ENCODE measurements around the gene MAU2. TPM values are rescaled to one million over a fixed set of nuclear protein-coding genes. Genes with fewer than 3 reads are reported as not detected.
A peak's percentile ranks its signal among the peaks of the same experiment; 100 is the strongest.

The MAU2 gene
- total RNA-seq, 1 donor from 2014 or later = 35.0 TPM

DNA sequence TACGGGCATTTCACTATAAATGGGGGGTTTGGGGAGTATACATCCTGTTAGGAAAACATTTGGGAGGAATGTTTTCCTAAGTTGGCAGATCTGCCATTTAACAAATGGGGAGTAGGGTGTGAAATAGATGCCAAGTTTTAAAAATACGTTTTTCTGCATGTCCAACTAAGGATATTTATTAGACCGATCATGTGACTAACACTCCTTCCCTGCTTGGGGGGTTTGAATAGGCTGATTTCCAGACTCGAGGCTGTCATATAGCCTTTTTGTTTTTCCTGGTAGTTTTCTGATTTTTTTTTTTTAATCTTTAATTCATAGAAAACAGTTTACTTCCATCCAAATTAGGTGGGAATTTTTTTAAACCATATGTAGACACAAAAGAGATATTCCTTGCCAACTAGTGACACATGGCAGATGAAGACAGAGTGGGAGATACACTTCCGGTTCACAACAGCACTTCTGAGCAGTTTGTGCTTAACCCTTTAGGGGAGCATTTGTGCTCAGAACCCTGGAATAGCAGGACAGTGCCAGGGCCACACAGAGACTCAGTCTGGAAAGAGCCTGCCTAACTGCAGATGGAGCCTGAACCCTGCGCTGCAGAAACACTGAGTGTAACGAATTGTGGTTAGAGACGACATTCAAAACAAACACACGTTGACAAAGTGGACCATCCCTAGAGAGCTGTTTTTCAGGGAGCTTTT is 79.3 kb downstream of the MAU2 start:
- TF ChIP-seq EZH2 (IDR thresholded peaks at IDR 0.05) (no peak), EZH2phosphoT487 (IDR thresholded peaks at IDR 0.05) (no peak)
- TF ChIP-seq, protein P1, sequence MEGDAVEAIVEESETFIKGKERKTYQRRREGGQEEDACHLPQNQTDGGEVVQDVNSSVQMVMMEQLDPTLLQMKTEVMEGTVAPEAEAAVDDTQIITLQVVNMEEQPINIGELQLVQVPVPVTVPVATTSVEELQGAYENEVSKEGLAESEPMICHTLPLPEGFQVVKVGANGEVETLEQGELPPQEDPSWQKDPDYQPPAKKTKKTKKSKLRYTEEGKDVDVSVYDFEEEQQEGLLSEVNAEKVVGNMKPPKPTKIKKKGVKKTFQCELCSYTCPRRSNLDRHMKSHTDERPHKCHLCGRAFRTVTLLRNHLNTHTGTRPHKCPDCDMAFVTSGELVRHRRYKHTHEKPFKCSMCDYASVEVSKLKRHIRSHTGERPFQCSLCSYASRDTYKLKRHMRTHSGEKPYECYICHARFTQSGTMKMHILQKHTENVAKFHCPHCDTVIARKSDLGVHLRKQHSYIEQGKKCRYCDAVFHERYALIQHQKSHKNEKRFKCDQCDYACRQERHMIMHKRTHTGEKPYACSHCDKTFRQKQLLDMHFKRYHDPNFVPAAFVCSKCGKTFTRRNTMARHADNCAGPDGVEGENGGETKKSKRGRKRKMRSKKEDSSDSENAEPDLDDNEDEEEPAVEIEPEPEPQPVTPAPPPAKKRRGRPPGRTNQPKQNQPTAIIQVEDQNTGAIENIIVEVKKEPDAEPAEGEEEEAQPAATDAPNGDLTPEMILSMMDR (IDR thresholded peaks at IDR 0.05) = no peak
- peak overlapping the region; percentile 69 for H3K27ac Mint-ChIP-seq

DNA sequence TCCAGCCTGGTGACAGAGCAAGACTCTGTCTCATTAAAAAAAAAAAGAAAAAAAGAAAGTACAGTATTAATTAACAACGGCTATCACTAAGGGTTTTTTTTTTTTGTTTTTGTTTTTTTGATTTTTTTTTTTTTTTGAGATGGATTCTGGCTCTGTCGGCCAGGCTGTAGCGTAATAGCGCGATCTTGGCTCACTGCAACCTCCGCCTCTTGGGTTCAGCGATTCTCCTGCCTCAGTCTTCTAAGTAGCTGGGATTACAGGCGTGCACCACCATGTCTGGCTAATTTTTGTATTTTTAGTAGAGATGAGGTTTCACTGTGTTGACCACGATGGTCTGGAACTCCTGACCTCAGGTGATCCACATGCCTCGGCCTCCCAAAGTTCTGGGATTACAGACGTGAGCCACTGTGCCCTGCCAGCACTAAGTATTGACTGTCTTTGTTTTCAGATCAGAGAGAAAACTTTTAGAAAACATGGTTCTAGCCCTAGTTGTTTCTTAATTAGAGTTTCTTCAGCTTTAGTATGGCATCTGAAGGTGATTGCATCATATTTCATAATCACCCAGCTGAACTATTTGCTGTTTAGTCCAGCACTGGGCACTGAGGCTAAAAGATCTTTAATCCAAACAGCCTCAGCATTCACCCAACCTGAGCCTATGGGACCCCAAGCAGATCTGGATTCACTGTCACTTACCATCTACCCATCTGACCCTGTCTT is 82.2 kb downstream of the MAU2 start:
- Mint-ChIP-seq H3K27ac (no peak overlapping the region), H3K4me3 (no peak overlapping the region)
- H3K4me2 ChIP-seq = no peak overlapping the region

More for the DNA sequence above, 79.3 kb downstream of the MAU2 start:
- Histone ChIP-seq H3K4me2 (no peak overlapping the region), H2AFZ (replicated peaks) (no peak overlapping the region), H3F3A (ENCODE audit: low read depth) (peaks cover 15% of the 10 kb centered on the region), H3K4me3 (no peak overlapping the region), H3K4me1 (peaks cover 4% of the 10 kb centered on the region), H3K27ac (no peak overlapping the region), H3K27me3 (peaks cover 11% of the 10 kb centered on the region), H3K9me3 (ENCODE audit: low read depth) (no peaks in the 10 kb centered on the region), H3K79me2 (ENCODE audit: low read depth) (peaks cover 45% of the 10 kb centered on the region), H3K9ac (no peak overlapping the region), H3K36me3 (no peaks in the 10 kb centered on the region), H4K20me1 (ENCODE audit: low read depth) (peaks cover 11% of the 10 kb centered on the region)
- Mint-ChIP-seq H3K9me3 (no peaks in the 10 kb centered on the region), H3K4me3 (no peak overlapping the region), H3K4me1 (peaks cover 11% of the 10 kb centered on the region), H3K36me3 (no peaks in the 10 kb centered on the region), H3K27me3 (ENCODE audit: insufficient read depth, low read depth) (peaks cover 2% of the 10 kb centered on the region)
- DNase-seq (ENCODE audit: low spot score) = no peak

DNA sequence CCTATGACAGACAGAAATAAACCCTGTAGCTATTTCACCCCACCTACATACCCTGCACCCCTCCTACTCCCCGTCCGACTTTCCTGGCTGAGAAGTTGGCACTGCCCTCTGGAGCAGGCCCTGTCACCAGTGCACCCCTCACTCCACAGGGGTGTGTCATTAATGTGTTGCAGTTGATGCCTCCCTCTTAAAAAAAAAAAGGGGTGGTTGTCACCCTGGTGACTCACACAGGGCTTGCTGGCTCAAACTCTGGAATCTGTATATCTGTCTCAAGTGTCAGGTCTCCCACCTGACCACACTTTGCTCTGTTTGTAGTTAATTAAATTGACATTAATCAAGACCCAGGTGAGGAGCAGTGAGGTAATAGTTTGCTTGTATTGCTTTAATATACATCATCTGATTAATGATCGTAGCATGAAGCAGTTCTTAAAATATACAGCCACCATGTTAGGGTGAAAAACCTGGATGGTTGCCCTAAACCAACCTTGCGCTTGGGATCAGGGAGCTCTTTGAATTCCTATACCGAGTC is 82.8 kb downstream of the MAU2 start:
- no peaks in the 10 kb centered on the region for H3K9me3 ChIP-seq (ENCODE audit: low read depth)
- no peak overlapping the region for H2AFZ ChIP-seq (replicated peaks)
- no peak overlapping the region for H3K4me2 ChIP-seq
- H3K9ac ChIP-seq = no peak overlapping the region
- DNase-seq (ENCODE audit: low spot score) = no peak
- TF ChIP-seq, protein P1 (IDR thresholded peaks at IDR 0.05) = no peak
- no peak for TF ChIP-seq EZH2phosphoT487 (IDR thresholded peaks at IDR 0.05)
- TF ChIP-seq EZH2 (IDR thresholded peaks at IDR 0.05) = no peak
- Mint-ChIP-seq H3K27ac (no peak overlapping the region), H3K4me1 (peaks cover 29% of the 10 kb centered on the region), H3K36me3 (peaks cover 1% of the 10 kb centered on the region), H3K4me3 (peak overlapping the region; percentile 62), H3K9me3 (no peaks in the 10 kb centered on the region), H3K27me3 (ENCODE audit: insufficient read depth, low read depth) (peaks cover 6% of the 10 kb centered on the region)
- H3K4me3 ChIP-seq = no peak overlapping the region
- H3F3A ChIP-seq (ENCODE audit: low read depth) = peaks cover 36% of the 10 kb centered on the region
- no peaks in the 10 kb centered on the region for H3K36me3 ChIP-seq
- H3K27ac ChIP-seq = no peak overlapping the region
- H3K27me3 ChIP-seq = peaks cover 15% of the 10 kb centered on the region
- peaks cover 32% of the 10 kb centered on the region for H4K20me1 ChIP-seq (ENCODE audit: low read depth)
- peaks cover 46% of the 10 kb centered on the region for H3K79me2 ChIP-seq (ENCODE audit: low read depth)
- peaks cover 24% of the 10 kb centered on the region for H3K4me1 ChIP-seq

More for the DNA sequence above, 82.2 kb downstream of the MAU2 start:
- H2AFZ ChIP-seq (replicated peaks) = no peak overlapping the region
- no peaks in the 10 kb centered on the region for H3K9me3 ChIP-seq (ENCODE audit: low read depth)
- no peak for TF ChIP-seq EZH2phosphoT487 (IDR thresholded peaks at IDR 0.05)
- TF ChIP-seq EZH2 (IDR thresholded peaks at IDR 0.05) = no peak
- TF ChIP-seq, protein P1 (IDR thresholded peaks at IDR 0.05) = no peak
- Mint-ChIP-seq H3K27me3 (ENCODE audit: insufficient read depth, low read depth) (peaks cover 6% of the 10 kb centered on the region), H3K9me3 (no peaks in the 10 kb centered on the region), H3K4me1 (peaks cover 27% of the 10 kb centered on the region), H3K36me3 (no peaks in the 10 kb centered on the region)
- H3K79me2 ChIP-seq (ENCODE audit: low read depth) = peaks cover 46% of the 10 kb centered on the region
- peaks cover 36% of the 10 kb centered on the region for H3F3A ChIP-seq (ENCODE audit: low read depth)
- no peak overlapping the region for H3K27ac ChIP-seq
- H3K36me3 ChIP-seq = no peaks in the 10 kb centered on the region
- peaks cover 18% of the 10 kb centered on the region for H3K4me1 ChIP-seq
- no peak for DNase-seq (ENCODE audit: low spot score)
- peaks cover 15% of the 10 kb centered on the region for H3K27me3 ChIP-seq
- H3K9ac ChIP-seq = no peak overlapping the region
- H4K20me1 ChIP-seq (ENCODE audit: low read depth) = peaks cover 26% of the 10 kb centered on the region
- no peak overlapping the region for H3K4me3 ChIP-seq

Measured in neural progenitor cell (in vitro differentiated cells).